H9 (cell line): ENCODE measurements around the gene PLXNC1. TPM values are rescaled to one million over a fixed set of nuclear protein-coding genes. Genes with fewer than 3 reads are reported as not detected.
A peak's percentile ranks its signal among the peaks of the same experiment; 100 is the strongest.

Experiments used
- DNase-seq: peaks from one replicate; pipeline ENCODE4 v3.0.0-alpha.2; 2017
- H2AFZ ChIP-seq: one replicate; pipeline ENCODE4 v1.6.1; 2013; ENCODE audit warnings: mild to moderate bottlenecking, low read length, control low read depth, moderate library complexity
- H2AK5ac ChIP-seq: 2 replicates; pipeline ENCODE4 v1.6.1; 2013; ENCODE audit warnings: low read length, control low read depth, mixed read lengths; ENCODE audit not compliant: insufficient read length
- H2BK120ac ChIP-seq: one replicate; pipeline ENCODE4 v1.6.1; 2013; ENCODE audit warnings: low read depth, mild to moderate bottlenecking, low read length, control low read depth, inconsistent platforms; ENCODE audit not compliant: poor library complexity, severe bottlenecking
- H2BK12ac ChIP-seq: 2 replicates; pipeline ENCODE4 v1.6.1; 2013; ENCODE audit warnings: low read length, control low read depth, mixed read lengths, low read depth; ENCODE audit not compliant: insufficient read length
- H2BK15ac ChIP-seq: 2 replicates; pipeline ENCODE4 v1.6.1; 2013; ENCODE audit warnings: low read depth, low read length, control low read depth
- H2BK20ac ChIP-seq: one replicate; pipeline ENCODE4 v1.6.1; 2013; ENCODE audit warnings: low read depth, mild to moderate bottlenecking, low read length, control low read depth, inconsistent platforms; ENCODE audit not compliant: poor library complexity, severe bottlenecking
- H2BK5ac ChIP-seq: 2 replicates; pipeline ENCODE4 v1.6.1; 2013; ENCODE audit warnings: low read length, control low read depth, mixed read lengths; ENCODE audit not compliant: insufficient read length
- H3K14ac ChIP-seq: 2 replicates; pipeline ENCODE4 v1.6.1; 2013; ENCODE audit warnings: low read length, control low read depth; ENCODE audit not compliant: insufficient read depth
- H3K18ac ChIP-seq: 2 replicates; pipeline ENCODE4 v1.6.1; 2013; ENCODE audit warnings: low read depth, mild to moderate bottlenecking, mixed read lengths, low read length, control low read depth; ENCODE audit not compliant: insufficient read length
- H3K23ac ChIP-seq: 2 replicates; pipeline ENCODE4 v1.6.1; 2013; ENCODE audit warnings: low read length, control low read depth, mixed read lengths, low read depth; ENCODE audit not compliant: insufficient read length
- H3K23me2 ChIP-seq: 2 replicates; pipeline ENCODE4 v1.6.1; 2013; ENCODE audit warnings: low read depth, mild to moderate bottlenecking, mixed read lengths, low read length, control low read depth; ENCODE audit not compliant: insufficient read length, poor library complexity, severe bottlenecking
- H3K27ac ChIP-seq: 2 replicates; pipeline ENCODE4 v1.5.1; 2013; ENCODE audit warnings: low read length, control low read depth, mixed read lengths, low read depth; ENCODE audit not compliant: insufficient read length
- H3K27me3 ChIP-seq: 2 replicates; pipeline ENCODE4 v1.6.1; 2013; ENCODE audit warnings: low read length, control low read depth, inconsistent platforms; ENCODE audit not compliant: insufficient read depth
- H3K4ac ChIP-seq: 2 replicates; pipeline ENCODE4 v1.6.1; 2013; ENCODE audit warnings: low read depth, mild to moderate bottlenecking, control low read depth, inconsistent platforms, low read length, moderate library complexity
- H3K4me1 ChIP-seq: 2 replicates; pipeline ENCODE4 v1.6.1; 2013; ENCODE audit warnings: low read length, control low read depth, inconsistent platforms; ENCODE audit not compliant: insufficient read depth
- H3K4me2 ChIP-seq: 2 replicates; pipeline ENCODE4 v1.6.1; 2013; ENCODE audit warnings: low read length, control low read depth, mixed read lengths; ENCODE audit not compliant: insufficient read length, insufficient read depth
- H3K56ac ChIP-seq: 2 replicates; pipeline ENCODE4 v1.6.1; 2013; ENCODE audit warnings: low read depth, mild to moderate bottlenecking, mixed read lengths, low read length, control low read depth; ENCODE audit not compliant: insufficient read length
- H3K79me1 ChIP-seq: 2 replicates; pipeline ENCODE4 v1.6.1; 2013; ENCODE audit warnings: low read depth, mild to moderate bottlenecking, moderate library complexity, low read length, control low read depth, inconsistent platforms; ENCODE audit not compliant: insufficient read depth, poor library complexity, severe bottlenecking
- H3K79me2 ChIP-seq: 2 replicates; pipeline ENCODE4 v1.6.1; 2013; ENCODE audit warnings: low read length, control low read depth, inconsistent platforms; ENCODE audit not compliant: insufficient read depth
- H3K9ac ChIP-seq: 2 replicates; pipeline ENCODE4 v1.6.1; 2013; ENCODE audit warnings: low read length, control low read depth, mixed read lengths; ENCODE audit not compliant: insufficient read length; ENCODE audit errors: extremely low read depth
- H3K9me3 ChIP-seq: one replicate; pipeline ENCODE4 v1.6.1; 2013; ENCODE audit warnings: low read depth, low read length, inconsistent platforms; ENCODE audit not compliant: control insufficient read depth
- H3T11ph ChIP-seq: one replicate; pipeline ENCODE4 v1.6.1; 2013; ENCODE audit warnings: mild to moderate bottlenecking, low read length, control low read depth, inconsistent platforms
- H4K20me1 ChIP-seq: one replicate; pipeline ENCODE4 v1.6.1; 2013; ENCODE audit not compliant: control insufficient read depth, insufficient read length, insufficient read depth
- H4K5ac ChIP-seq: 2 replicates; pipeline ENCODE4 v1.6.1; 2013; ENCODE audit warnings: low read depth, mild to moderate bottlenecking, mixed read lengths, low read length, control low read depth; ENCODE audit not compliant: insufficient read length
- H4K8ac ChIP-seq: replicated peaks from 2 replicates; pipeline ENCODE4 v1.6.1; 2013; ENCODE audit warnings: low read length, control low read depth, mixed read lengths, low read depth; ENCODE audit not compliant: insufficient read length
- H4K91ac ChIP-seq: 2 replicates; pipeline ENCODE4 v1.6.1; 2013; ENCODE audit warnings: low read depth, mild to moderate bottlenecking, moderate library complexity, mixed read lengths, low read length, control low read depth; ENCODE audit not compliant: insufficient read length
- H3K27ac Mint-ChIP-seq, 3 experiments: 2 replicates in 2 of 3; 3 replicates in 1 of 3; pipeline ENCODE4 v1.8.0; 2020 to 2021; ENCODE audit warnings: mixed read lengths in 3 of 3, mild to moderate bottlenecking in 1 of 3, moderate library complexity in 1 of 3
- H3K27me3 Mint-ChIP-seq: 2 replicates; pipeline ENCODE4 v1.8.0; 2021; ENCODE audit warnings: low read depth, mild to moderate bottlenecking, moderate library complexity, mixed read lengths
- H3K36me3 Mint-ChIP-seq, 3 experiments: 2 replicates in 2 of 3; 3 replicates in 1 of 3; pipeline ENCODE4 v1.8.0; 2020 to 2021; ENCODE audit warnings: low read depth in 3 of 3, mixed read lengths in 3 of 3; ENCODE audit not compliant: insufficient read depth in 1 of 3
- H3K4me1 Mint-ChIP-seq, 2 experiments: 2 replicates each; pipeline ENCODE4 v1.8.0; 2020; ENCODE audit warnings: mixed read lengths in 2 of 2
- H3K4me3 Mint-ChIP-seq, 2 experiments: 2 replicates in 1 of 2; 3 replicates in 1 of 2; pipeline ENCODE4 v1.8.0; 2020 to 2021; ENCODE audit warnings: mild to moderate bottlenecking in 2 of 2, mixed read lengths in 2 of 2, moderate library complexity in 1 of 2
- H3K9me3 Mint-ChIP-seq, 2 experiments: 2 replicates in 1 of 2; 3 replicates in 1 of 2; pipeline ENCODE4 v1.8.0; 2020; ENCODE audit warnings: mild to moderate bottlenecking in 2 of 2, mixed read lengths in 2 of 2, moderate library complexity in 1 of 2
- WGBS: extraction: QIAGEN DNeasy Blood & Tissue Kit; methylation state at CpG from one replicate; pipeline ENCODE4 v1.1.7; 2013; ENCODE audit warnings: missing lambda C conversion rate, low lambda C conversion rate, mixed read lengths; ENCODE audit not compliant: insufficient read length; ENCODE audit errors: extremely low coverage; 5-methylcytosine and 5-hydroxymethylcytosine counted together
- total RNA-seq: library from RNA; stranded (reverse); gene quantifications from 2 replicates; pipeline ENCODE4 v1.2.1, GENCODE V29; 2021
- TF ChIP-seq, protein P1 (sequence below): fragments of 200-600 bp; sonication (generic); conservative IDR thresholded peaks from 3 replicates; pipeline ENCODE4 v1.8.0; 2021; ENCODE audit warnings: antibody characterized with exemption, mild to moderate bottlenecking

Gene PLXNC1
- total RNA-seq, 1 experiment from 2014 or later: 1.2 TPM

DNA sequence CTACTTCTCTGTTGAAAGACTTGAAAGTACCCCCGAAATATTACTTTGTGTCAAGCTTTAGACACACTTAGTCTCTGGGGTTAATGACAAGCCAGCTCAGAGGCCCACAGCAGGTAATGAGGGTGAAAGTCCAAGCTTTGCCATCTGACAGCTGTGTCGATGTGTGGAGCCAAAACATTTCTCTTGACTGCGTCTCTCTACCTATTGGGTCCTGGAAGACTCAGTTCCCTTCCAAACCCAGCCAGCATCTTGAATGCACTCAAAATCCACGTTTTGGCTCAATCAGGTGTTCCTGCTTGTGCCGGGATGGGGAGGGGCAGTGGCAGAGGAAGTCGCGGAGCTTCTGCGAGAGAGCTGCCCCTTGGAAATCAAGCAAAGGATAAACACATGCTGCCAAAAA is 3.2 kb downstream of the PLXNC1 start:
- no peaks in the 10 kb centered on the region for H3K79me2 ChIP-seq
- H2BK5ac ChIP-seq: no peak overlapping the region
- H3T11ph ChIP-seq: no peak overlapping the region
- H3K4me2 ChIP-seq: no peak overlapping the region
- no peak overlapping the region for H4K8ac ChIP-seq
- Mint-ChIP-seq H3K4me3 (0 out of 5 replicates have a peak overlapping the region, but pooled peaks of 1 of the 2 experiments have one; percentile 35), H3K27ac (no peak overlapping the region), H3K9me3 (no peaks in the 10 kb centered on the region), H3K4me1 (peaks cover 24 to 38% of the 10 kb centered on the region in 2 experiments), H3K36me3 (no peaks in the 10 kb centered on the region), H3K27me3 (peaks cover 92% of the 10 kb centered on the region)
- H2AK5ac ChIP-seq: no peak overlapping the region
- no peak overlapping the region for H3K56ac ChIP-seq
- no peak overlapping the region for H2BK20ac ChIP-seq
- no peak overlapping the region for H3K18ac ChIP-seq
- no peak overlapping the region for H2BK12ac ChIP-seq
- peaks cover 24% of the 10 kb centered on the region for H3K23me2 ChIP-seq
- no peak overlapping the region for H2BK15ac ChIP-seq
- no peaks in the 10 kb centered on the region for H3K79me1 ChIP-seq
- no peak overlapping the region for H4K5ac ChIP-seq
- H3K27me3 ChIP-seq: peaks cover 46% of the 10 kb centered on the region
- no peaks in the 10 kb centered on the region for H3K9me3 ChIP-seq
- no peak overlapping the region for H2AFZ ChIP-seq
- no peak overlapping the region for H4K91ac ChIP-seq
- no CpG with 5 or more reads among the region's 8 CpGs for WGBS
- no peak overlapping the region for H3K14ac ChIP-seq
- H3K9ac ChIP-seq: no peak overlapping the region
- H4K20me1 ChIP-seq: no peaks in the 10 kb centered on the region
- TF ChIP-seq, protein P1, sequence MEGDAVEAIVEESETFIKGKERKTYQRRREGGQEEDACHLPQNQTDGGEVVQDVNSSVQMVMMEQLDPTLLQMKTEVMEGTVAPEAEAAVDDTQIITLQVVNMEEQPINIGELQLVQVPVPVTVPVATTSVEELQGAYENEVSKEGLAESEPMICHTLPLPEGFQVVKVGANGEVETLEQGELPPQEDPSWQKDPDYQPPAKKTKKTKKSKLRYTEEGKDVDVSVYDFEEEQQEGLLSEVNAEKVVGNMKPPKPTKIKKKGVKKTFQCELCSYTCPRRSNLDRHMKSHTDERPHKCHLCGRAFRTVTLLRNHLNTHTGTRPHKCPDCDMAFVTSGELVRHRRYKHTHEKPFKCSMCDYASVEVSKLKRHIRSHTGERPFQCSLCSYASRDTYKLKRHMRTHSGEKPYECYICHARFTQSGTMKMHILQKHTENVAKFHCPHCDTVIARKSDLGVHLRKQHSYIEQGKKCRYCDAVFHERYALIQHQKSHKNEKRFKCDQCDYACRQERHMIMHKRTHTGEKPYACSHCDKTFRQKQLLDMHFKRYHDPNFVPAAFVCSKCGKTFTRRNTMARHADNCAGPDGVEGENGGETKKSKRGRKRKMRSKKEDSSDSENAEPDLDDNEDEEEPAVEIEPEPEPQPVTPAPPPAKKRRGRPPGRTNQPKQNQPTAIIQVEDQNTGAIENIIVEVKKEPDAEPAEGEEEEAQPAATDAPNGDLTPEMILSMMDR: no peak
- no peak overlapping the region for H3K27ac ChIP-seq
- H2BK120ac ChIP-seq: no peak overlapping the region
- H3K23ac ChIP-seq: no peak overlapping the region
- H3K4me1 ChIP-seq: no peaks in the 10 kb centered on the region; the same call in 1 of the 2 replicates
- no peak for DNase-seq
- H3K4ac ChIP-seq: no peak overlapping the region
